Stimulated activated CD8-positive, alpha-beta memory T cell treated with anti-CD3 and anti-CD28 coated beads, Interleukin-7, amount 100 ng/mL, for 4 hours (primary cell): ENCODE results near the gene RAD9A.
"Not testable (repeated sequence)": the region's sequence is repeated elsewhere in the genome, so short reads cannot be mapped to it uniquely, and the experiment has no call there.

Source experiments
- DNase-seq, 2 donors: peaks; one replicate each; pipeline ENCODE4 v3.0.0-alpha.2; 2020; ENCODE audit warnings: low read depth in 2 of 2

Gene RAD9A

GRCh38 chr11:67423466-67423865 is 31.7 kb downstream of the RAD9A start:
- DNase-seq, result no peak

GRCh38 chr11:67423891-67424613 is 32.3 kb downstream of the RAD9A start:
- DNase-seq, result no peak

- DNase-seq, result not testable (repeated sequence)
Measured at GRCh38 chr11:67427364-67427859, 35.6 kb downstream of the RAD9A start.

- peak; percentile 97 to 99 for DNase-seq
Measured at GRCh38 chr11:67428052-67429001, 36.5 kb downstream of the RAD9A start, which contains the start of gene RPS6KB2. RPS6KB2 (plus strand) TSS chr11:67428494; CDS start chr11:67428546, 52 bp downstream.

GRCh38 chr11:67429038-67429668 is 37.4 kb downstream of the RAD9A start:
- no peak for DNase-seq

GRCh38 chr11:67429722-67430121 is 37.9 kb downstream of the RAD9A start:
- no peak for DNase-seq

- DNase-seq, result no peak
Measured at GRCh38 chr11:67431346-67432249, 39.8 kb downstream of the RAD9A start.

GRCh38 chr11:67432655-67433349 is 41.0 kb downstream of the RAD9A start:
- DNase-seq, result no peak

- DNase-seq, result no peak
Measured at GRCh38 chr11:67433536-67434394, 42.0 kb downstream of the RAD9A start.

- no peak for DNase-seq
Measured at GRCh38 chr11:67434395-67434881, 42.7 kb downstream of the RAD9A start.

GRCh38 chr11:67435031-67435726 is 43.4 kb downstream of the RAD9A start:
- peak in 1 of 2 donors; percentile 47 for DNase-seq

- DNase-seq, result no peak
Measured at GRCh38 chr11:67435727-67436458, 44.1 kb downstream of the RAD9A start.

GRCh38 chr11:67436459-67437081 is 44.8 kb downstream of the RAD9A start:
- peak; percentile 43 to 60 for DNase-seq

- DNase-seq, result peak; percentile 57 to 77
Measured at GRCh38 chr11:67437082-67437808, 45.5 kb downstream of the RAD9A start, which contains the start of gene PTPRCAP. PTPRCAP (minus strand) TSS chr11:67437682; CDS start chr11:67437619, 63 bp downstream.

- no peak for DNase-seq
Measured at GRCh38 chr11:67437809-67438157, 46.0 kb downstream of the RAD9A start.

- peak; percentile 43 to 70 for DNase-seq
Measured at GRCh38 chr11:67438158-67438902, 46.5 kb downstream of the RAD9A start.
